HG03139 (cell line): ENCODE measurements around the gene NDUFAF8.

Experiments
- ATAC-seq: cut with Tn5 transposase; IDR thresholded peaks from one replicate; pipeline ENCODE4 v1.9.1; 2021; ENCODE audit not compliant: unreplicated experiment

NDUFAF8 gene

DNA sequence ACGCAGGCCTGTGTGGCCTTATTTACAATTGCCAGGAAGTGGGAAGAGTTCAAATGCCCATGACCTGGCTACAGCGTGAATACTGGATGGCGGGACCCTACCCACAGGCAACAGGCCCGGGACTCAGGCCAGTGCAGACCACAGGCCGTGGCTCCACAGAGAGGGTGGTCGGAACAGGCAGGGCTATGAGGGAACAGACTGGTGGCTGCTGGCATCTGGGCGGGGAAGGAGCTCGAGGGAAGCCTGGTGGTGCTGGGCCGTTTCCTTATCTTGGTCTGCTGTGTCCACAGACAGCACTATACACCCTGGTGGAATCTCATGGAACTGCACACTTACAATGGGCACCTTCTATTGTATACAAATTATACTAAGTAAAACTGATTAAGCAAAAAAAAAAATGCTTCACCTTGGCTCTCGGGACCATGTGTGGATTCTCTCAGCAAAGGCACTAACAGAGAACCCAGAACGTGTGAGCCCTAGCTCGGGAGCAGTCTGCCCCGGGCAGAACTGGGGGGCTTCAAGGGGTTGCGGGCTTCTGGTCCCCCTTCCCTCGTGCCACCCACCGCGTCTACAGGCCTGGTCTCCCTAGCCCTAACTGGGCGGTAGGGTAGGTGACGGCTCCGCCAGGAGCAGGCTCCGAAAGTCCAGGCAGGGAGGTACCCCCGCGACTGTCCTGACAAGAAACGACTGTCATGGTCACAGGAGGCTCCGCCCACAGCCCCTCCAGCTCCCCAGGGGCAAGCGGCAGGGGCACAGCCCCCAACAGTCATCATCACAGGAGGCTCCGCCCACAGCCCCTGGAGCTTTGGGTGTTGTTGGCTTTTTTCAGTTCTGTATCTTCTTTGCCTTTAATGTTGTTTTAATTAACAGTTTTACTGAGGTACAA is 38.2 kb upstream of the NDUFAF8 start:
- ATAC-seq, result no peak

GRCh38 chr17:81202318-81202717 is 36.8 kb upstream of the NDUFAF8 start:
- no peak for ATAC-seq

DNA sequence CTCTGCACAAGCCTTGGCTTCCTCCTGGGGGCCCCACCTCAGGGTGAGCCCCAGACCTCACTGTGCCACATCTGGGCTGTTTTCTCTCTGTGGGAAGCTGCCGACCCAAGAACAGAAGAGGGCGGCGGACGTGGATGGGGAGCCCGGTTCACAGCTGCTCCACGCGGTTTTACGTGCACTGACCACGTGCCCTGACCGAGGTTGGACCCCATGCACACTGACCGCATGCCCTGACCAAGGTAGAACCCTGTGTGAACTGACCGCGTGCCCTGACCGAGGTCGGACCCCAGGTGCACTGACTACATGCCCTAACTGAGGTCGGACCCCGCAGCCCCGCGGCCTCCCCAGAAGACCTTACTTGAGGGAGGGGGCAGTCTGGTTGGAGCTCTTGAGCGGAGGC is 36.0 kb upstream of the NDUFAF8 start:
- ATAC-seq, result no peak

DNA sequence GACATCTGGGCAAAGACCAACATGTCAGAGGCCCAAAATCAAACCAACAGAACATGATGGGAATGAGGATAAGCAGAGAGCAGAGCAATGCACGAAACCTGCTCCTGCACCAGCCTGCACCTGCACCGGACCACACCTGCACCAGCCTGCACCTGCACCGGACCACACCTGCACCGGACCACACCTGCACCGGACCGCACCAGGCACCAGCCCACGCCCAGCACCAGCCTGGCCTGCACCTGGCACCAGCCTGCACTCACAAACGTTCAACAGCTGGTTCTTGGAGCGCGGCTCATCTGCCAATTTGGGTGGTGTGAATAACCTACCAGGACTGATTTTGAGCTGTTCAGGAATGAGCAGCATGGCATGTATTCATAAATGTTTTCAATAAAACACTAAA is 34.5 kb upstream of the NDUFAF8 start:
- ATAC-seq, result no peak

DNA sequence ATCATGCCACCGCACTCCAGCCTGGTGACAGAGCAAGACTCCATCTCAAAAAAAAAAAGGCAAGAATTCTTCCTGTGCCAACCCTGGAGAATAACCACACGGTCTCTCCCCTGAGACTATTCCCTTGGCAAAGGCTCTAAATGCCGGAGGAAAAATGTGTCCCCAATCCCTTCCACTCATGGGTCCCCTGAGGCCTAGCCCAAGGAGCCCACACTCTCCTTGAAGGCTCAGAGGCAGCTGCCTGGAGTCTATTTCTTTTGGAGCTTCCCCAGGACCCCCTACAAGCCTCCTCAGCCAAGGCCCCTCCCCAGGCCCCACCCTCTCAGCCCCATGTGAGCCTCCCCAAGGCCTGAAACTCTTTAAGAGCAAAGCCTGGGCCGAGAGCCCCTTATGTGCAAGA is 33.0 kb upstream of the NDUFAF8 start:
- no peak for ATAC-seq

DNA sequence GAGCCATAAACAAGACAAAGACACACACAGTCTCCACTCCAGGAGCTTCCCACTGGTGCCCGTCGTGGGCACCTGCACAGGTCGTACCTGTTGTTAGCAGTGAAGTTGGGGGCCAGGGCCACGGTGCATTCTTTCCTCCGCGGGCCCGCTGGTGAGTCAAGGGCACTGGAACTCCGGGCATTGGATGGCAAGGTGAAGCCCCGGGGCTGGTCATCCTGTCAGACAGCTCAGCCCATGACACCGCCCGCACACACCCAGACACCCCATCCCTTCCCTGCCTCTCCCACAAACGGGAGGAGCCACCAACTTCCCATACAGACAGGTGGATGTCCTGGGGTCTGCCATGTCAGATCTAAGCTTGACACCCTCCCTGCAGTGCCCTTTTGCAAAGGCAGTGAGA is 32.5 kb upstream of the NDUFAF8 start:
- no peak for ATAC-seq

DNA sequence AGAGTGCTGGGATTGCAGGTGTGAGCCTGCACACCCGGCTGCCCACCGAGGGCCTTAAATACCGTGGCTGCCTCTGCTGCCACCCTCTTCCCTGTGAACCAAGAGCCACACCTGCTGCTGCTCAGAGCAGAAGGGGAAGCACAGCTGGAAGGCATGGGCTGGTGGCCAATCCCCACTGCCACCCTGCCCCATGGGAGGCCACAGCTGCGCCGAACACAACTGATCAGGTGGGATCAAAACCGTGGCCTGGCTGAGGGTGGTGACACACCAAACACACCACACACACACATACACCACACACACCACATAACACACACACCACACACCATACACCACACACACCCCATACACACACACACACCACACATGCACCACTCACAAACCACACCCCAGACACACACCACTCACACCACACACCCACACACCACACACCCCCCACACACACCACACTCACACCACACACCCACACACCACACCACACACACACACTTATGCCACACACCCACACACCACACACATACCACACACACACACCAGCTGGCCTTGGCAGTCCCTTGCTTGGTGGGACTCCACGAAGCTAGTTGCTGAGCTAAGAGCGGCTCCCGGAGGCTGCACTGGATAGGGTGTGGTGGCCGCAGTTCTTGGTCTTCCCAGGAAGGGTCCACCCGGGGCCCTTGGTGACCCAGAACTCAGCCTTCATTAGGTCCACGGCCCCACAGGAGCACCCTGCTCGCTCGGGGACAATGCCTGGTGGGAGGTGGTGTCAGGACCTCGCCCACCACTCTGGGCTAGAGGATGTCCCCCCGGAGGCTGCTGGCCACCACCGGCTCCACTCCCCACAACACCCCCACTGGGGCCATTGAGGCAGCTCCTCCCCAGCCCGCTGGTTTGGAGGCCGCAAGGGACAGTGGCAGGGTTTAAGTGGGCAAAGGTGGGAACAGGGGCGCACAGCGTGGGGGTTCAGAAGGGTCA is 31.2 kb upstream of the NDUFAF8 start:
- no peak for ATAC-seq

GRCh38 chr17:81208651-81209050 is 30.5 kb upstream of the NDUFAF8 start:
- no peak for ATAC-seq

DNA sequence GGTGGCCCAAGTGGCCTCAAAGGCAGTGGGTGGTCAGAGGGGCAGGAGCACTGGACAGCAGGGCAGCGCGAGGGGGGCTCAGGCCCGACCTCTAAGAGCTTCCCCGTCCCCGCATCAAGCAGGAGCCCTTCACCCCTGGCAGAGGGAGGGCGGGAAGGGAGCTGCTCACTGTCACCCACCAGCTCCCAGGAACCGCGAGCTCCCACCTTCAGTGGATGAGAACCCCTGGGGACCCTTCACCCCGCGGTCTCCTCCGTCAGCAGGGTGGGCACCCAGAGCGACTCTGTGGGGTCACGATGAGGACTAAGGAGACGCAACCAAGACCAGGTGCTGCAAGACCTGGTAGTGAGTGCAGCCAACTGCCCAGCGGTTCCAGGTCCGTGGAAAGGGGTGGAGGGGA is 30.0 kb upstream of the NDUFAF8 start:
- no peak for ATAC-seq

GRCh38 chr17:81210466-81210865 is 28.7 kb upstream of the NDUFAF8 start:
- no peak for ATAC-seq

DNA sequence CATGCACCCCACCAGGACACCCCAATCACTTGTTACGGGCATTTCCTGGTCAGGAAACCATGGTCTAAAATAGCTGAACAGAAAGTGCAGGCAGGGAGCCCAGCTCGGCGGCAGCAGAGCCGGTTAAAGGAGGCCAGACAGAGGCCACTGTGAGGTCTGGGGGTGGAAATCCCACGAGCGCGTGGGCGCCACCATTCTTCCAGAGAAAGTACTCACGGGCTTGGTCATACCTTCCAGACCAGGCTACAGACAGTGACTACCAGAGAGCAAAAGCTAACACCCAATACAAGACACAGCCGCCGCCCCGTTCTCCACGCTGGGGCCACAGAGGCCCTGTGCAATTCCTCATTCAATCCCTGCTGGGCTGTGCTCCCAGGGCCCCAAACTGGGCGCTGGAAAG is 28.2 kb upstream of the NDUFAF8 start:
- ATAC-seq, result no peak

GRCh38 chr17:81212365-81212764 is 26.8 kb upstream of the NDUFAF8 start:
- no peak for ATAC-seq

- no peak for ATAC-seq
Observed at GRCh38 chr17:81213978-81214377, 25.1 kb upstream of the NDUFAF8 start.

DNA sequence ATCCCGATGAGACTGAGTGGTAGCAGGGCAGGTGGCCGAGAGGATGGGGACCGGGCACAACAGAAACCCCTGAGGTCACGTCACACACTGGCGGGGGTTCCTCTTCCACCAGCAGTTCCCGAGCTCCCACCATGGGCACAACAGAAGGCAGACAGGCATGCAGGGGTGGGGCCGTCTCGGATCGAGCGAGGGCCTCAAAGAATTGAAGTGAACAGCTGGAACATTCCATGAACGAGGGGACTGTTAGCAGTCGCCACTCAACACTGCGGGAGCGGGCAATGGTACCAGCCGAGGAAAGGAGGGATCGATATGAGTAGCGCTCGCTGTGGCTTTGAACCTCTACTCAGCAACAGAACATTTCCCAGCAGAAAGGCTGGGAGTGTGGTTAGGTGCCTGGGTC is 21.6 kb upstream of the NDUFAF8 start:
- ATAC-seq, result no peak

- ATAC-seq, result no peak
Observed at GRCh38 chr17:81218459-81218858, 20.7 kb upstream of the NDUFAF8 start.

DNA sequence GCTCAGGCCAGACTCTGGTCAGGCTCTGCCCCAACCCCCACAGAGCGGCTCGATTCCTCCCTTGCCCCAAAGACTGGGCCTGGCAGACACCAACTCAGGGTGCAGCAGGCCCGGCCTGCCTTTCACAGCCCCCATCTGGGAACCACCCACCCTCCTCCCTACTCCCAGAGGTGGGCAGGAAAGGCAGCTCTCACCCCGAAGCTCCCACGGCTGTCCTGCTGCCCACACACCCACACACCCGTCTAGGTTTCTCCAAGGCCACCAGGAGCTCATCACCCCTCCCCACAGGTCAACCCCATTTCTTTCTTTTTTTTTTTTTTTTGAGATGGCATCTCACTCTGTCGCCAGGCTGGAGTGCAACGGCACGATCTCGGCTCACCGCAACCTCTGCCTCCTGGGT is 20.1 kb upstream of the NDUFAF8 start:
- no peak for ATAC-seq

- no peak for ATAC-seq
Observed at GRCh38 chr17:81219476-81220180, 19.5 kb upstream of the NDUFAF8 start.

DNA sequence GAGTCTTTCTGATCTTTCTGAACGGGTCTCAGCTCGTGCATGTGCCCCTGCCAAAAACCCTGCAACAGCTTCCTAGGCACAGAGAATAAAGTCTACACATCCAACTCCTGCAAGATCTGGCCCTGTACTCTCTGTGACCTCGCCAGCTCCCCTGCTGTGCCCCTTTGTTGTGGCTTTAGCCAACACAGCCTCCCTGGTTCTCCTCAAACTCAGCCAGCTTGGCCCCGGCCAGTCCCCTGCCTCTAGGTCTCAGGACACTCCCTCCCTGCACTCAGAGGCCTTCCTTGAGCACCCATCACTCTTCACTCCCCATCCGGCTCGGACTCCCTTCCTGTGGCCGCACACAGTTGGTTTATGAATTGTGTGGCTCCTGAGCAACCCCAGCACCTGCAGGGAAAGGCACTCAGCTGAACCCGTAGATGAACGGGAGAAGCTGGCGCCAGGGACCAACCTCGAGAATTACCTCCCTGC is 17.7 kb upstream of the NDUFAF8 start:
- no peak for ATAC-seq

GRCh38 chr17:81221842-81222619 is 17.1 kb upstream of the NDUFAF8 start:
- ATAC-seq, result no peak

DNA sequence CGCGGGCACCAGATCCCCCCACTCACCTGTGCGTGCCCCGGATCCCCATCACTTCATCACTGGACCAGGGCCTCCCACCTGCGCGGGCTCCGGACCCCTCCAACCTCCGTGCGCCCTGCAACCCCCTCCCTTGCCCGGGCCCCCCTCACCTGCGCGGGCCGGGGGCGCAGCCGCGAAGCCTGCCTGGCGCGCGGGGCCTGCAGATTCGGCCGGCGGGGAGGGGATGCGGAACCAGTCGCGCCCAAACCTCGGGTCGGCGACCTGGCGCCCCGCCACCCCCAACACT is 16.6 kb upstream of the NDUFAF8 start:
- ATAC-seq, result no peak
